K562 (cell line): ENCODE measurements around the gene PI4KA. TPM values are rescaled to one million over a fixed set of nuclear protein-coding genes. Genes with fewer than 3 reads are reported as not detected.

Source experiments
- ASH1L ChIP-seq: fragments of 450-650 bp; IDR thresholded peaks from 2 replicates; pipeline ENCODE4 v1.6.1; 2018; ENCODE audit warnings: borderline replicate concordance, mild to moderate bottlenecking, low read depth; ENCODE audit not compliant: partially characterized antibody
- ATF3 ChIP-seq, 2 experiments: fragments of 450-650 bp in 1 of 2; sonication (generic) in 1 of 2; formaldehyde crosslinking in 1 of 2; IDR thresholded peaks in 1 of 2; conservative IDR thresholded peaks in 1 of 2; 2 replicates each; pipeline versions ENCODE4 v1.6.1 to v1.8.1; 2016 to 2023; ENCODE audit warnings: mild to moderate bottlenecking in 2 of 2, moderate library complexity in 2 of 2, inconsistent platforms in 1 of 2, missing genetic modification reagents in 1 of 2
- CBFB ChIP-seq: sonication (generic); formaldehyde crosslinking; IDR thresholded peaks from 2 replicates; pipeline ENCODE4 v1.4.0; 2020; ENCODE audit warnings: mild to moderate bottlenecking, missing genetic modification reagents
- DIDO1 ChIP-seq: fragments of 450-650 bp; IDR thresholded peaks from 2 replicates; pipeline ENCODE4 v1.6.1; 2016; ENCODE audit warnings: low read depth, missing biosample characterization, missing genetic modification characterization
- EP400 ChIP-seq: fragments of 450-650 bp; IDR thresholded peaks from 2 replicates; pipeline ENCODE4 v1.6.1; 2017; ENCODE audit warnings: antibody characterized with exemption, mild to moderate bottlenecking, moderate library complexity
- HCFC1 ChIP-seq: IDR thresholded peaks from 2 replicates; pipeline ENCODE4 v1.6.1; 2012; ENCODE audit warnings: low read depth, low read length, improper control_type of control experiment
- HDAC8 ChIP-seq: fragments of 450-650 bp; IDR thresholded peaks from 2 replicates; pipeline ENCODE4 v1.6.1; 2016; ENCODE audit warnings: mild to moderate bottlenecking, missing genetic modification characterization, moderate library complexity, missing compliant biosample characterization
- ILK ChIP-seq: fragments of 450-650 bp; IDR thresholded peaks from 2 replicates; pipeline ENCODE4 v1.6.1; 2016; ENCODE audit warnings: missing genetic modification characterization, low read depth, mild to moderate bottlenecking, missing compliant biosample characterization, moderate library complexity, borderline replicate concordance
- L3MBTL2 ChIP-seq: fragments of 450-650 bp; IDR thresholded peaks from 2 replicates; pipeline ENCODE4 v1.6.1; 2016; ENCODE audit warnings: mild to moderate bottlenecking, moderate library complexity
- NR2C1 ChIP-seq, 2 experiments: fragments of 450-650 bp; IDR thresholded peaks; 2 replicates each; pipeline ENCODE4 v1.6.1; 2017; ENCODE audit warnings: mild to moderate bottlenecking in 2 of 2, antibody characterized with exemption in 1 of 2, inconsistent platforms in 1 of 2, missing compliant biosample characterization in 1 of 2, missing genetic modification characterization in 1 of 2
- PBX2 ChIP-seq, 2 experiments: IDR thresholded peaks in 1 of 2; conservative IDR thresholded peaks in 1 of 2; 2 replicates each; pipeline ENCODE4 v1.6.1; 2016; ENCODE audit warnings: low read depth in 2 of 2, mild to moderate bottlenecking in 1 of 2, missing compliant biosample characterization in 1 of 2, missing genetic modification characterization in 1 of 2, moderate library complexity in 1 of 2
- RFX1 ChIP-seq: fragments of 450-650 bp; IDR thresholded peaks from 2 replicates; pipeline ENCODE4 v1.6.1; 2016; ENCODE audit warnings: mild to moderate bottlenecking, moderate library complexity
- TCFL5 ChIP-seq: fragments of 250-450 bp; sonication (Bioruptor Pico); conservative IDR thresholded peaks from 2 replicates; pipeline ENCODE4 v1.6.1; 2021; ENCODE audit warnings: mild to moderate bottlenecking, moderate library complexity, matching md5 sums
- TFAM ChIP-seq: fragments of 250-450 bp; sonication (Bioruptor Pico); conservative IDR thresholded peaks from 2 replicates; pipeline ENCODE4 v1.5.0; 2021; ENCODE audit warnings: mild to moderate bottlenecking, moderate library complexity
- TRIM25 ChIP-seq: fragments of 450-650 bp; IDR thresholded peaks from 2 replicates; pipeline ENCODE4 v1.7.0; 2016; ENCODE audit warnings: borderline replicate concordance
- TRIM28 ChIP-seq: fragments of 450-650 bp; IDR thresholded peaks from 2 replicates; pipeline ENCODE4 v1.6.1; 2017
- ZNF224 ChIP-seq: sonication (generic); formaldehyde crosslinking; IDR thresholded peaks from 2 replicates; pipeline ENCODE4 v1.8.0; 2022; ENCODE audit warnings: mild to moderate bottlenecking, missing genetic modification reagents
- ZNF274 ChIP-seq: IDR thresholded peaks from 2 replicates; pipeline ENCODE4 v1.6.1; 2011; ENCODE audit warnings: low read depth, mild to moderate bottlenecking, low read length, moderate library complexity, borderline replicate concordance
- ZNF384 ChIP-seq: IDR thresholded peaks from 2 replicates; pipeline ENCODE4 v1.6.1; 2012; ENCODE audit warnings: low read depth, low read length, improper control_type of control experiment
- ZNF398 ChIP-seq: fragments of 250-450 bp; sonication (Bioruptor Pico); IDR thresholded peaks from 2 replicates; pipeline ENCODE4 v1.8.0; 2021; ENCODE audit warnings: moderate library complexity, mild to moderate bottlenecking, inconsistent platforms
- ZSCAN32 ChIP-seq: fragments of 450-650 bp; formaldehyde crosslinking; IDR thresholded peaks from 2 replicates; pipeline ENCODE4 v1.4.0; 2020; ENCODE audit warnings: mild to moderate bottlenecking, moderate library complexity
- polyA plus RNA-seq, 8 experiments: library from polyadenylated mRNA; depleted of rRNA in 4 of 8; stranded (reverse) in 5 of 8; unstranded in 3 of 8; fragments of >200 nt; fragmentation: Nextera tagmentation in 2 of 8; fragmentation: Illumina TruSeq in 1 of 8; extraction: Ambion mirVana in 2 of 8; extraction: Trizol in 1 of 8; gene quantifications; 2 replicates each; pipeline versions ENCODE4 v1.2.1 to v1.2.3, GENCODE V29; 2011 to 2014; ENCODE audit warnings: inconsistent platforms in 1 of 8, missing spikeins in 1 of 8
- total RNA-seq, 7 experiments: library from RNA; depleted of rRNA in 6 of 7; stranded (reverse); fragments of >200 nt in 6 of 7; fragmentation: Illumina TruSeq in 2 of 7; extraction: Trizol in 2 of 7; gene quantifications; 2 replicates each; pipeline versions ENCODE4 v1.2.1 to v1.2.3, GENCODE V29; 2011 to 2021; ENCODE audit warnings: low replicate concordance in 1 of 7

Gene PI4KA
- total and polyA plus RNA-seq, 9 of the 15 experiments (the other 6 are each of a cell fraction or from before 2014, with no cell fraction given): 7.3 to 187 (median 84.7) TPM

GRCh38 chr22:20899827-20900423 is 41.3 kb upstream of the PI4KA start (continued):
- TF ChIP-seq PBX2 (CRISPR knock-in tag; IDR thresholded peaks at IDR 0.05; ENCODE audit: low read depth): no peak
- TF ChIP-seq PBX2 (tag; conservative IDR thresholded peaks at IDR 0.05; ENCODE audit: low read depth): no peak
- TF ChIP-seq ZNF384: peak; percentile 69; the same call in 1 of the 2 replicates
- TF ChIP-seq L3MBTL2: 0 out of 2 replicates have a peak, but pooled peaks have one; percentile 29
- no peak for TF ChIP-seq ZNF224 (CRISPR knock-in tag)
- TF ChIP-seq ASH1L: no peak
- TF ChIP-seq ZNF398: no peak
- TF ChIP-seq TRIM28: 0 out of 2 replicates have a peak, but pooled peaks have one; percentile 35
- TF ChIP-seq ILK (tag): no peak
- no peak for TF ChIP-seq CBFB (CRISPR knock-in tag)
- TF ChIP-seq TRIM25: no peak
- TF ChIP-seq NR2C1 (IDR thresholded peaks at IDR 0.05): no peak
- no peak for TF ChIP-seq NR2C1 (tag; IDR thresholded peaks at IDR 0.05)
- TF ChIP-seq HDAC8: no peak
- no peak for TF ChIP-seq DIDO1
- TF ChIP-seq TCFL5 (CRISPR knock-in tag): no peak
- TF ChIP-seq HCFC1: no peak
- no peak for TF ChIP-seq TFAM (CRISPR knock-in tag)
- TF ChIP-seq EP400: no peak
- TF ChIP-seq ZNF274: no peak
- TF ChIP-seq ZSCAN32 (CRISPR knock-in tag): no peak
- peak; percentile 66 for TF ChIP-seq ATF3 (IDR thresholded peaks at IDR 0.05)
- TF ChIP-seq ATF3 (CRISPR knock-in tag; conservative IDR thresholded peaks at IDR 0.05): peak; percentile 29; the same call in 1 of the 2 replicates
- TF ChIP-seq RFX1: no peak
